ENCODE results near the gene ARID2.

GRCh38 chr12:45886685-45887084 lies 157.2 kb downstream of the ARID2 start:
- TF ChIP-seq CTCF (conservative IDR thresholded peaks at IDR 0.05; ENCODE audit: low read depth, low read length) = no peak
- TF ChIP-seq EZH2 (IDR thresholded peaks at IDR 0.05; ENCODE audit: borderline replicate concordance, low read depth, low read length, poor library complexity, severe bottlenecking) = no peak
